Measurements from ENCODE around the gene DYRK1A. TPM values are rescaled to one million over a fixed set of nuclear protein-coding genes. Genes with fewer than 3 reads are reported as not detected.

The DYRK1A gene
- total RNA-seq, 2 experiments from 2014 or later, result 58.4 to 65.1 TPM

GRCh38 chr21:37452227-37452626 lies 85.7 kb downstream of the DYRK1A start:
- Histone ChIP-seq H3K4me2 (ENCODE audit: low read length) (no peak overlapping the region), H3K9me2 (ENCODE audit: insufficient read depth, low read length) (no peaks in the 10 kb centered on the region), H2AFZ (ENCODE audit: low read length) (no peak overlapping the region), H3K79me2 (ENCODE audit: insufficient read depth, low read depth, low read length) (peaks cover 94% of the 10 kb centered on the region), H3K9me3 (ENCODE audit: low read length) (no peaks in the 10 kb centered on the region), H3K27ac (ENCODE audit: low read depth, low read length, poor library complexity, severe bottlenecking) (no peak overlapping the region), H4K20me1 (ENCODE audit: insufficient read depth, low read length) (peaks cover 12% of the 10 kb centered on the region; the same call in 1 of the 2 replicates), H3K4me1 (ENCODE audit: insufficient read depth, low read length, poor library complexity, severe bottlenecking) (peaks cover 4% of the 10 kb centered on the region), H3K4me3 (ENCODE audit: low read depth, low read length, poor library complexity, severe bottlenecking) (no peak overlapping the region), H3K36me3 (ENCODE audit: insufficient read depth, low read length) (peaks cover 21% of the 10 kb centered on the region; the same call in 1 of the 2 replicates)
- BruUV-seq (replicated peaks), result no TSS peak
- TF ChIP-seq EZH2phosphoT487 (IDR thresholded peaks at IDR 0.05; ENCODE audit: borderline replicate concordance, low read depth, low read length) (no peak), CTCF (conservative IDR thresholded peaks at IDR 0.05; ENCODE audit: low read length) (no peak)
- POLR2A ChIA-PET, result interaction anchor here (0.6 to 1.0 kb wide), 3 partner anchors 13 to 29 kb away, joined by 3 to 4 read pairs (median 3); no protein-coding TSS in a partner anchor
- no peak for DNase-seq (ENCODE audit: low spot score)
- CTCF ChIA-PET (ENCODE audit: unreplicated experiment), result no interaction called here
- intact Hi-C loops (cut with micrococcal nuclease; ENCODE audit: unreplicated experiment), result no loop called here

GRCh38 chr21:37453350-37453749 lies 86.8 kb downstream of the DYRK1A start:
- peaks cover 13% of the 10 kb centered on the region; the same call in 1 of the 2 replicates for H4K20me1 ChIP-seq (ENCODE audit: insufficient read depth, low read length)
- ChIA-PET POLR2A (no interaction called here), CTCF (ENCODE audit: unreplicated experiment) (no interaction called here)
- no peak overlapping the region for H2AFZ ChIP-seq (ENCODE audit: low read length)
- BruUV-seq (replicated peaks), result no TSS peak
- H3K79me2 ChIP-seq (ENCODE audit: insufficient read depth, low read depth, low read length), result peaks cover 94% of the 10 kb centered on the region
- no peak for TF ChIP-seq CTCF (conservative IDR thresholded peaks at IDR 0.05; ENCODE audit: low read length)
- TF ChIP-seq EZH2phosphoT487 (IDR thresholded peaks at IDR 0.05; ENCODE audit: borderline replicate concordance, low read depth, low read length), result no peak
- peaks cover 11% of the 10 kb centered on the region for H3K4me1 ChIP-seq (ENCODE audit: insufficient read depth, low read length, poor library complexity, severe bottlenecking)
- intact Hi-C loops (cut with micrococcal nuclease; ENCODE audit: unreplicated experiment), result no loop called here
- H3K4me2 ChIP-seq (ENCODE audit: low read length), result no peak overlapping the region
- peaks cover 19% of the 10 kb centered on the region; the same call in 1 of the 2 replicates for H3K36me3 ChIP-seq (ENCODE audit: insufficient read depth, low read length)
- DNase-seq (ENCODE audit: low spot score), result no peak
- H3K9me2 ChIP-seq (ENCODE audit: insufficient read depth, low read length), result no peaks in the 10 kb centered on the region
- H3K27ac ChIP-seq (ENCODE audit: low read depth, low read length, poor library complexity, severe bottlenecking), result no peak overlapping the region
- no peaks in the 10 kb centered on the region for H3K9me3 ChIP-seq (ENCODE audit: low read length)
- H3K4me3 ChIP-seq (ENCODE audit: low read depth, low read length, poor library complexity, severe bottlenecking), result no peak overlapping the region

GRCh38 chr21:37454869-37455503 lies 88.4 kb downstream of the DYRK1A start:
- Histone ChIP-seq H3K4me3 (ENCODE audit: low read depth, low read length, poor library complexity, severe bottlenecking) (no peak overlapping the region), H3K27ac (ENCODE audit: low read depth, low read length, poor library complexity, severe bottlenecking) (no peak overlapping the region), H3K9me3 (ENCODE audit: low read length) (no peaks in the 10 kb centered on the region), H2AFZ (ENCODE audit: low read length) (no peak overlapping the region), H3K4me2 (ENCODE audit: low read length) (no peak overlapping the region), H3K4me1 (ENCODE audit: insufficient read depth, low read length, poor library complexity, severe bottlenecking) (peaks cover 19% of the 10 kb centered on the region), H3K36me3 (ENCODE audit: insufficient read depth, low read length) (peaks cover 15% of the 10 kb centered on the region; the same call in 1 of the 2 replicates), H3K9me2 (ENCODE audit: insufficient read depth, low read length) (no peaks in the 10 kb centered on the region), H4K20me1 (ENCODE audit: insufficient read depth, low read length) (peaks cover 27% of the 10 kb centered on the region), H3K79me2 (ENCODE audit: insufficient read depth, low read depth, low read length) (peaks cover 94% of the 10 kb centered on the region)
- intact Hi-C loops (cut with micrococcal nuclease; ENCODE audit: unreplicated experiment), result no loop called here
- BruUV-seq (replicated peaks), result no TSS peak
- DNase-seq (ENCODE audit: low spot score), result no peak
- CTCF ChIA-PET (ENCODE audit: unreplicated experiment), result no interaction called here
- no peak for TF ChIP-seq CTCF (conservative IDR thresholded peaks at IDR 0.05; ENCODE audit: low read length)
- TF ChIP-seq EZH2phosphoT487 (IDR thresholded peaks at IDR 0.05; ENCODE audit: borderline replicate concordance, low read depth, low read length), result no peak
- POLR2A ChIA-PET, result interaction anchor here (0.7 kb wide), 1 partner anchor 38 kb away, joined by 4 read pairs; no protein-coding TSS in a partner anchor
